ENCODE measurements around the gene CMTM8.

DNA sequence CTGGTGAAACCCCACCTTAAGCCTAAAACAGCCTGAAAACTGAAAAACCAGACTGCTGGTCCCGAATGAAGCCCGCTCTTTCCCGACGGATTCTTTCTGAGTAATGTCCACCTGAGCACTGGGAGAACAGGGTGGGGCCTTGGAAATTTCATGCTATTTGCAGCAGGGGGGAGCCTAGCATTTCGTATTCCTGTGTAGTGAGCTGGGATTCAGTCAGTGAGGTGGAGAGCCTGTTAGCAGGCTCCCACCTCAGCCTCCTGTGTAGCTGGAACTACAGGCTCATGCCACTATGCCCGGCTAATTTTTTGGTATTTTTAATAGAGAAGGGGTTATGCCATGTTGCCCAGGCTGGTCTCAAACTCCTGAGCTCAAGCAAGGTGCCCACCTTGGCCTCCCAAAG lies 74.7 kb downstream of the CMTM8 start:
- TF ChIP-seq CTCF (IDR thresholded peaks at IDR 0.05; ENCODE audit: borderline replicate concordance, extremely low read depth, low read length, poor library complexity, severe bottlenecking) (no peak), EZH2 (IDR thresholded peaks at IDR 0.05; ENCODE audit: borderline replicate concordance, low read depth, low read length, severe bottlenecking) (no peak)
